Epithelial cell of esophagus (primary cell): ENCODE measurements around the gene ATG4B.
A peak's percentile ranks its signal among the peaks of the same experiment; 100 is the strongest.
"Not testable (repeated sequence)": the region's sequence is repeated elsewhere in the genome, so short reads cannot be mapped to it uniquely, and the experiment has no call there.

ENCODE experiments used
- DNase-seq: peaks from one replicate; pipeline ENCODE4 v3.0.0; 2010; ENCODE audit warnings: low read depth
- H3K4me3 ChIP-seq: 2 replicates; pipeline ENCODE4 v1.5.1; 2011; ENCODE audit warnings: mild to moderate bottlenecking, low read length, control low read depth
- TF ChIP-seq, protein P1 (sequence below): IDR thresholded peaks from 2 replicates; pipeline ENCODE4 v1.5.1; 2011; ENCODE audit warnings: low read depth, mild to moderate bottlenecking, low read length, control low read depth, inconsistent platforms; ENCODE audit not compliant: insufficient read depth; ENCODE audit errors: missing control alignments

ATG4B gene

GRCh38 chr2:241637018-241637794 lies at the start of gene ATG4B, which contains the start of gene THAP4:
Gene ATG4B (plus strand): TSS chr2:241637693. CDS start chr2:241637715, 22 bp downstream.
Gene THAP4 (minus strand): TSS chr2:241637158. CDS start chr2:241637017, 141 bp downstream.
- peak within 1 kb of the TSS; percentile 78 for H3K4me3 ChIP-seq
- DNase-seq, result peak; percentile 87
- TF ChIP-seq, protein P1, sequence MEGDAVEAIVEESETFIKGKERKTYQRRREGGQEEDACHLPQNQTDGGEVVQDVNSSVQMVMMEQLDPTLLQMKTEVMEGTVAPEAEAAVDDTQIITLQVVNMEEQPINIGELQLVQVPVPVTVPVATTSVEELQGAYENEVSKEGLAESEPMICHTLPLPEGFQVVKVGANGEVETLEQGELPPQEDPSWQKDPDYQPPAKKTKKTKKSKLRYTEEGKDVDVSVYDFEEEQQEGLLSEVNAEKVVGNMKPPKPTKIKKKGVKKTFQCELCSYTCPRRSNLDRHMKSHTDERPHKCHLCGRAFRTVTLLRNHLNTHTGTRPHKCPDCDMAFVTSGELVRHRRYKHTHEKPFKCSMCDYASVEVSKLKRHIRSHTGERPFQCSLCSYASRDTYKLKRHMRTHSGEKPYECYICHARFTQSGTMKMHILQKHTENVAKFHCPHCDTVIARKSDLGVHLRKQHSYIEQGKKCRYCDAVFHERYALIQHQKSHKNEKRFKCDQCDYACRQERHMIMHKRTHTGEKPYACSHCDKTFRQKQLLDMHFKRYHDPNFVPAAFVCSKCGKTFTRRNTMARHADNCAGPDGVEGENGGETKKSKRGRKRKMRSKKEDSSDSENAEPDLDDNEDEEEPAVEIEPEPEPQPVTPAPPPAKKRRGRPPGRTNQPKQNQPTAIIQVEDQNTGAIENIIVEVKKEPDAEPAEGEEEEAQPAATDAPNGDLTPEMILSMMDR, result no peak

- DNase-seq, H3K4me3 ChIP-seq: not testable (repeated sequence)
Observed at GRCh38 chr2:241589863-241590262, 47.6 kb upstream of the ATG4B start.

GRCh38 chr2:241590496-241591455 lies 46.7 kb upstream of the ATG4B start:
- not testable (repeated sequence) for DNase-seq, H3K4me3 ChIP-seq

DNA sequence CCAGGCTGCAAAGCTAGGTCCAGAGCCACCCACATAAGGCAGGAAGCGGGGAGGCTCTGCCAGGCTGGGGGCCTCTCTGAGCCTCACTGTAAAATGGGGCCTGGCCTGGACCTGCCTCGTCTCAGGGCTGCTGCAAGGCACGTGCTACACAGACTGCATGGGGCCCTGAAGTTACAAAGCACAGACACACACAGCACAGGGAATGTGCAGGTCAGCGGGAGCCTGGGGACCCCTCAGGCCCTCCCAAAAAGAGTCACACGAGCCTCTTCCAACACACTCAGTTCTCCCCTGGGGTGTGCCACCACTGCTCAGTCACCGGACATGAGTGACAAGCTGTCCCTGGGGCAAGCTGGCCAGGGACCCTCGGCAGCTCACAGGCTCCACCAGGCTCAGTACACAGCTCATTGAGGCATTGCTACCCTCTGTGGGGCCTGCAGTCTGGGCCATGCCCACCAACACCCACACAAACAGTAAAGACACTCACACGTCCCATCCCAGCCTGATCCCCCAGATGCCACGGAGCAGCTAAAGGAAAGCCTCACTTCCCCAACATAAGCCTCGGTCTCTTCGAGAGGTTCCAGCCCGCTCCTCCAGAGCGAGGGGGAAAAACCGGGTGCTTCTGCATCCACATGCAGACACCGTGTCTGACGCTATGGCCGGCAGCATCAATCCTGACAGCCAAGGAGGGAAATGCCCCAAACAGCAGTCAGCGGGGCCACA lies 45.2 kb upstream of the ATG4B start:
- no peak overlapping the region for H3K4me3 ChIP-seq
- no peak for DNase-seq
- TF ChIP-seq, protein P1, result no peak

- H3K4me3 ChIP-seq, result no peak overlapping the region
- DNase-seq, result no peak
- TF ChIP-seq, protein P1, result no peak
Observed at GRCh38 chr2:241593271-241593670, 44.2 kb upstream of the ATG4B start.

GRCh38 chr2:241595600-241596140 lies 41.8 kb upstream of the ATG4B start:
- DNase-seq, result no peak
- TF ChIP-seq, protein P1, result peak; percentile 32
- H3K4me3 ChIP-seq, result no peak overlapping the region

GRCh38 chr2:241597561-241597960 lies 39.9 kb upstream of the ATG4B start:
- DNase-seq, result no peak
- no peak overlapping the region for H3K4me3 ChIP-seq
- TF ChIP-seq, protein P1, result no peak
